Measurements from ENCODE around the gene SEPTIN3. TPM values are rescaled to one million over a fixed set of nuclear protein-coding genes. Genes with fewer than 3 reads are reported as not detected.

The SEPTIN3 gene
- total RNA-seq, 3 donors from 2014 or later, result 0.23 to 1.6 (median 0.41) TPM

DNA sequence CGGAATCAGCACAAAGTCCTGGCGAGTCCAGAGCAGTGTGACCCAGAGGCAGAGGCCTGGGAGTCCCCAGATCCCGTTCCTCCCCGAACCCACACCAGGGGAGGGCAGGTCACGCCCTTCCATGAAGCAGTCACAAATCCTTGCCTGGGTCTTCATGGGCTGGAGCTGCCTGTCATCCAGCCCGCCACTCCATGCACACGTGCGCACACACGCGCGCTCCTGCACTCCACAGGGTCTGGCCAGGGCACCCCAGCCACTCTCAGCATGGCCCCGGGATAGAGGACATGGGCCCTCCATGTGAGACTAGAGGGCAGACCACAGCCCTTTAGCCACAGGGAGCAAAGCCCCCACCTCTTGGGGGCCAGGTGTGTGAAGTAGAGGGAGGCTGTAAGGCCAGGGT, 36.9 kb upstream of the SEPTIN3 start:
- no peaks in the 10 kb centered on the region for H3K36me3 ChIP-seq (ENCODE audit: low read depth)
- no peak for DNase-seq
- no peak overlapping the region for H3K4me3 ChIP-seq
- no peaks in the 10 kb centered on the region for H3K9me3 ChIP-seq
- intact Hi-C loops (cut with DNase I, micrococcal nuclease), result no loop called here
- H3K4me1 ChIP-seq (ENCODE audit: low read depth), result no peaks in the 10 kb centered on the region
- TF ChIP-seq, protein P1, sequence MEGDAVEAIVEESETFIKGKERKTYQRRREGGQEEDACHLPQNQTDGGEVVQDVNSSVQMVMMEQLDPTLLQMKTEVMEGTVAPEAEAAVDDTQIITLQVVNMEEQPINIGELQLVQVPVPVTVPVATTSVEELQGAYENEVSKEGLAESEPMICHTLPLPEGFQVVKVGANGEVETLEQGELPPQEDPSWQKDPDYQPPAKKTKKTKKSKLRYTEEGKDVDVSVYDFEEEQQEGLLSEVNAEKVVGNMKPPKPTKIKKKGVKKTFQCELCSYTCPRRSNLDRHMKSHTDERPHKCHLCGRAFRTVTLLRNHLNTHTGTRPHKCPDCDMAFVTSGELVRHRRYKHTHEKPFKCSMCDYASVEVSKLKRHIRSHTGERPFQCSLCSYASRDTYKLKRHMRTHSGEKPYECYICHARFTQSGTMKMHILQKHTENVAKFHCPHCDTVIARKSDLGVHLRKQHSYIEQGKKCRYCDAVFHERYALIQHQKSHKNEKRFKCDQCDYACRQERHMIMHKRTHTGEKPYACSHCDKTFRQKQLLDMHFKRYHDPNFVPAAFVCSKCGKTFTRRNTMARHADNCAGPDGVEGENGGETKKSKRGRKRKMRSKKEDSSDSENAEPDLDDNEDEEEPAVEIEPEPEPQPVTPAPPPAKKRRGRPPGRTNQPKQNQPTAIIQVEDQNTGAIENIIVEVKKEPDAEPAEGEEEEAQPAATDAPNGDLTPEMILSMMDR (IDR thresholded peaks at IDR 0.05), result no peak
- no peak for ATAC-seq

DNA sequence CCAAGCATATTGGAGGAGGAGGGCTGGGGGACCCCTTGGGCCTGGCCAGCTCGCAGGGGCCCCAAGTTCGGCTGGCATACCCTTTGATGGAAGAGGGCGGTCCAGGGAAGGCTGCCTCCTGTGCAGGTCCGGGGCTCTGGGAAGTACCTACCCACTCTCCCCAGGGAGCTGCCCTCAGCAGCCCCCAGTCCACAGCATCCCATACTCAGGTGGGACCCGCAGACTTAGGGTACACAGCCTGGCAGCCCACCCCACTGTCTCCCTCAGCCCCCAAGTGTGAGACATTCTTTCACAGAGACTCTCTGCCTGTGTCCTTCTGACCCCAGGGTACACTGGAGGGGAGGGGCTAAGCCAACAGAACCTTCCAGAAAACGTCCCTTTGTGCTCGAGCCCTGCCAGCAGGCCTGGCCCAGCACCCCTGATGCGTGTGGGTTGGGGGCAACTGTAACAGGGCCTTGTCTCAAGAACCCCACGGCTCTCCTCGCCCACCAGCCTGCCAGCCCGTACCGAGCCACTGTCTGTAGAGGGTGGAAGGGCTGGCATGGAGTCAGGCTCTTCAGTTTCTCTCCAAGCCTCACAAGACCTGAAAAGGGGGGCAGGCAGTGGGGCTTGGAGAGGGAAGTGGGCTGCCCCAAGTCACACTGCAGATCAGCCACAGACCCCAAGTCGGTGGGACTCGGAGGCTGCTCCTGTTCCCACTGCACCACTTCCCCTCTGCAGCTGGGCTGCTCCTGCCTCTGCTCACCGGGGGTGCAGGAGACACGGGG, 35.6 kb upstream of the SEPTIN3 start:
- no peak for DNase-seq
- H3K4me1 ChIP-seq (ENCODE audit: low read depth), result no peaks in the 10 kb centered on the region

DNA sequence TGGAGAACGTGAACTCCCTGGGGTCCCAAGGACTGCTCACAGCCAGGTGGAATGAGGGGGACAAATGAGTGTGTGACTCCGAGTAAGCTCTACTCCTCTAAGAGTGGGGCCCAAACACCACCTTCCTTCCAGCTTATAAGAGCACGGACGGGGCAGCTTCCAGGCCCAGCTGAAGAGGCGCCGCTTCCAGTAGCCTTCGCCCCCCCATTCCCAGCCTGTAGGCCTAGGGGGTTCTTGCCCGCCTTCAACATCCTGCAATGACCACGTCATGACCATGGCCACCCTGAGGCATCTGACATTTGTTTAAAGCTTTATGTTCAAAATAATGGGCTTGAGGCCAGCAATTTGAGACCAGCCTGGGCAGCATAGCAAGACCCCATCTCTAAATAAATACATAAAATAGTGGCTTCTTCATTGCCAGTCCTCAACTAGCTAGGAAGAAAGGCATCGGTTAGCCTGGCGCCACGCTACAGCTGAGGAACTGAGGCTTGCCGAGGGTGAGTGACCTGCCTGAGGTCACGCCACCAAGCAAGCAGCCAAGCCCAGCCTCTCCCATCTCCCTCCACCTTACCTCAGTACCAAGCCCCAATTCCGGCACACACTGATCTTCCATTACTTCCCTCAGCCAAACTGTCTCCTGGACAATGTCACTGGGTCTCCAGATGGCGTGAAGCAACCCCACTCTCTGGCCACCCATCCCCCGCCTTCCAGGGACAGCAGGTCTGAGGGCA, 34.8 kb upstream of the SEPTIN3 start:
- Histone ChIP-seq H3K4me1 (ENCODE audit: low read depth) (no peaks in the 10 kb centered on the region), H3K4me3 (no peak overlapping the region), H3K9me3 (no peaks in the 10 kb centered on the region), H3K36me3 (ENCODE audit: low read depth) (no peaks in the 10 kb centered on the region)
- TF ChIP-seq, protein P1 (IDR thresholded peaks at IDR 0.05), result no peak
- intact Hi-C loops (cut with DNase I, micrococcal nuclease), result no loop called here
- ATAC-seq, result no peak
- DNase-seq, result no peak

More for the DNA sequence above, 35.6 kb upstream of the SEPTIN3 start:
- ATAC-seq, result peak; percentile 2
- Histone ChIP-seq H3K9me3 (no peaks in the 10 kb centered on the region), H3K4me3 (no peak overlapping the region), H3K36me3 (ENCODE audit: low read depth) (no peaks in the 10 kb centered on the region)
- intact Hi-C loops (cut with DNase I, micrococcal nuclease), result no loop called here
- TF ChIP-seq, protein P1 (IDR thresholded peaks at IDR 0.05), result no peak

DNA sequence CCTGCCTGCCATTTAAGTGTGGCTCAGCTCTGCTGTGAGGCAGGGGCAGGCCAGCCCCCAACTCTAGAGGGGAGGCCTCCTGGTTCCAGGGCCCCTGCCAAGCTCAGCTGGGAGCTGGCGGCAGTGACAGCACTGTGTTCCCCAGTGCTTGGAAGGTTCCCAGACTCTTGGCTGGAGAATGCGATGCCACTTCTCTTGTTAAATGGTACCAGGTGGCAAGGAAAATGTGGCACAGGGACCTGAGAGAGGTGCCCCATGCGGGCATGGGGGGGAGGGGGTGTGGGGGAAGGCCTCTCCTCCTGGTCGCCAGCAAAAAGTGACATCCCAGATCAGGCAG, 34.3 kb upstream of the SEPTIN3 start:
- DNase-seq (no peak), ATAC-seq (no peak)
- intact Hi-C loops (cut with DNase I, micrococcal nuclease), result no loop called here
- Histone ChIP-seq H3K4me1 (ENCODE audit: low read depth) (no peaks in the 10 kb centered on the region), H3K36me3 (ENCODE audit: low read depth) (no peaks in the 10 kb centered on the region), H3K9me3 (no peaks in the 10 kb centered on the region), H3K4me3 (no peak overlapping the region)
- TF ChIP-seq, protein P1 (IDR thresholded peaks at IDR 0.05), result no peak

DNA sequence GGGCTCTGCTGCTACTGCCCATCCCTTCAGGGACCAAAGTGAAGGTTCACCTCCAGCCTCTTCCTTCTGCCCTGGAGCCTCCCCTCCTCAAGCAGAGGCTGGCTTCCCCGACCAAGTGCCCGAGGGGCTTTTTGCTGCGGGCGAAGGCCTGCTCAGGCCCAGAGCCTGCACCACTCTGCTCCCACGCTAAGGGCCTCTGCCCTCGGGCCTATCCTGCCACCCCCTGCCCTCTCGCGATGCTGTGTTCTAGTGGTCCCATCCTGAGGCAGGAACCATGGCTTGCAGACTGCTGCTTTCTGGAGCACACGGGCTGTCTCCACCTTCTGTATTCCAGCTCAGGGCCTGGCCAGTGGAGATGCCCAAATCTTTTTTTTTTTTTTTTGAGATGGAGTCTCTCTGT, 33.7 kb upstream of the SEPTIN3 start:
- TF ChIP-seq, protein P1 (IDR thresholded peaks at IDR 0.05), result no peak
- Histone ChIP-seq H3K4me1 (ENCODE audit: low read depth) (peaks cover 3% of the 10 kb centered on the region), H3K4me3 (no peak overlapping the region), H3K36me3 (ENCODE audit: low read depth) (no peaks in the 10 kb centered on the region), H3K9me3 (no peaks in the 10 kb centered on the region)
- intact Hi-C loops (cut with DNase I, micrococcal nuclease), result no loop called here
- no peak for DNase-seq
- ATAC-seq, result no peak

All from mucosa of descending colon (tissue), 3 donors.